Ascending aorta (tissue), 2 donors: ENCODE measurements around the gene ENC1. TPM values are rescaled to one million over a fixed set of nuclear protein-coding genes. Genes with fewer than 3 reads are reported as not detected.

Experiments used
- DNase-seq, 2 donors: peaks; one replicate each; pipeline ENCODE4 v3.0.0-alpha.2; 2019; ENCODE audit warnings: low spot score in 2 of 2
- H3K27ac ChIP-seq, 2 donors: fragments of 200-600 bp; sonication (generic); one replicate each; pipeline ENCODE4 v1.5.1; 2016 to 2017; ENCODE audit warnings: mild to moderate bottlenecking in 1 of 2
- H3K27me3 ChIP-seq: fragments of 200-600 bp; sonication (generic); one replicate; pipeline ENCODE4 v1.5.1; 2017
- H3K36me3 ChIP-seq, 2 donors: fragments of 200-600 bp; sonication (generic); one replicate each; pipeline ENCODE4 v1.5.1; 2016
- H3K4me1 ChIP-seq, 2 donors: fragments of 200-600 bp; sonication (generic); one replicate each; pipeline ENCODE4 v1.5.1; 2016 to 2017; ENCODE audit warnings: mild to moderate bottlenecking in 1 of 2
- H3K4me3 ChIP-seq, 2 donors: fragments of 200-600 bp; sonication (generic); one replicate each; pipeline ENCODE4 v1.5.1; 2016 to 2017; ENCODE audit warnings: mild to moderate bottlenecking in 1 of 2
- H3K9me3 ChIP-seq, 2 donors: fragments of 200-600 bp; sonication (generic); one replicate each; pipeline ENCODE4 v1.5.1; 2016
- intact Hi-C: fragments of 100-400 bp; cut with DNase I; formaldehyde crosslinking; loops from one replicate; pipeline ENCODE4 v1.15.1; 2023
- total RNA-seq: library from RNA; depleted of rRNA; stranded (reverse); fragments of >200 nt; gene quantifications from one replicate; pipeline ENCODE4 v1.1.0, GENCODE V29; 2016
- TF ChIP-seq, protein P1 (sequence below), 3 experiments: fragments of 200-600 bp in 2 of 3; fragments of 450-650 bp in 1 of 3; sonication (generic) in 2 of 3; IDR thresholded peaks; one replicate each; pipeline ENCODE4 v1.5.1; 2016 to 2019; ENCODE audit warnings: antibody characterized with exemption in 3 of 3, mild to moderate bottlenecking in 1 of 3, moderate library complexity in 1 of 3

Gene ENC1
- total RNA-seq, 1 donor from 2014 or later: 12.9 TPM

DNA sequence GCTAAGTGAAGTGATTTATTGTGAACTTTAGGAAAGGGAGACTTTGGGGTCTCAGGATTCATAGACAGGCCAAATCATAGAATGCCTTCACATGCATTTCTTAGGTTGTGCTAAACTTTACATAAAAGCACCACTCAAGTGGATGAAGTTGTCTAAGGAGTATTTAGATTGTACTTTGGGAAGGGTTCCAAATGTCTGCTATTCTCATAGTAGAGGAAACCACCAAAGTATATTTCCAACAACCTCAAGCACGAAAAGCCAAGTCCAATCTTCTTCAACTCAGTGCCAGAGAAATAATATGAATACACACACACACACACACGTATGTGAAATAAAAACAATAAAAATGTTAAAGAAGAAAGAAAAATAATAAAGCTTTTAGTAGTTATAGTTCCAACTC lies 41.8 kb downstream of the ENC1 start:
- no peaks in the 10 kb centered on the region for H3K27me3 ChIP-seq
- H3K27ac ChIP-seq: no peak overlapping the region
- no peak overlapping the region for H3K4me3 ChIP-seq
- no peak for DNase-seq
- no peaks in the 10 kb centered on the region for H3K36me3 ChIP-seq
- no peaks in the 10 kb centered on the region for H3K9me3 ChIP-seq
- intact Hi-C loops: no loop called here
- TF ChIP-seq, protein P1, sequence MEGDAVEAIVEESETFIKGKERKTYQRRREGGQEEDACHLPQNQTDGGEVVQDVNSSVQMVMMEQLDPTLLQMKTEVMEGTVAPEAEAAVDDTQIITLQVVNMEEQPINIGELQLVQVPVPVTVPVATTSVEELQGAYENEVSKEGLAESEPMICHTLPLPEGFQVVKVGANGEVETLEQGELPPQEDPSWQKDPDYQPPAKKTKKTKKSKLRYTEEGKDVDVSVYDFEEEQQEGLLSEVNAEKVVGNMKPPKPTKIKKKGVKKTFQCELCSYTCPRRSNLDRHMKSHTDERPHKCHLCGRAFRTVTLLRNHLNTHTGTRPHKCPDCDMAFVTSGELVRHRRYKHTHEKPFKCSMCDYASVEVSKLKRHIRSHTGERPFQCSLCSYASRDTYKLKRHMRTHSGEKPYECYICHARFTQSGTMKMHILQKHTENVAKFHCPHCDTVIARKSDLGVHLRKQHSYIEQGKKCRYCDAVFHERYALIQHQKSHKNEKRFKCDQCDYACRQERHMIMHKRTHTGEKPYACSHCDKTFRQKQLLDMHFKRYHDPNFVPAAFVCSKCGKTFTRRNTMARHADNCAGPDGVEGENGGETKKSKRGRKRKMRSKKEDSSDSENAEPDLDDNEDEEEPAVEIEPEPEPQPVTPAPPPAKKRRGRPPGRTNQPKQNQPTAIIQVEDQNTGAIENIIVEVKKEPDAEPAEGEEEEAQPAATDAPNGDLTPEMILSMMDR (IDR thresholded peaks at IDR 0.05): no peak
- no peaks in the 10 kb centered on the region for H3K4me1 ChIP-seq

DNA sequence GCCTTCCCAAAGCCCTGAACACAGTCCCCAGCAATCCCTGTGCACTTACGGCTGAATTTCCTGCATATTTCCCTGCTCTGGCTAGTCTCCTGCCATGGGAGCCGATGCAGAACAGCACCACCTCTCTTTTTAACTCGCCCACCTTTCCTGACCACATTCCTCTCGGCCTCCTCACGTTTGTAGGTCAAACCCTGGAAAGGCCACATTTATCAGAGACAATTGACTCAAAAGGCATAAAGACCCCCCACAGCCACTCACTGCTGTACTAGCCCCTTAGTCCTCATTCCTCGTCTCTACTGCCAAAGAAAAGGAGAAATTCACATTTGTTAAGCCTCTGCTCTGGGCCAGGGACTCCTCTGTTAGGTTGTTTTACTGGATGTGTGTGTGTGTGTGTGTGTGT lies 43.6 kb downstream of the ENC1 start:
- Histone ChIP-seq H3K27me3 (no peaks in the 10 kb centered on the region), H3K4me1 (no peaks in the 10 kb centered on the region), H3K9me3 (no peaks in the 10 kb centered on the region), H3K4me3 (no peak overlapping the region), H3K36me3 (no peaks in the 10 kb centered on the region), H3K27ac (no peak overlapping the region)
- DNase-seq: no peak
- TF ChIP-seq, protein P1 (IDR thresholded peaks at IDR 0.05): no peak
- intact Hi-C loops: no loop called here

DNA sequence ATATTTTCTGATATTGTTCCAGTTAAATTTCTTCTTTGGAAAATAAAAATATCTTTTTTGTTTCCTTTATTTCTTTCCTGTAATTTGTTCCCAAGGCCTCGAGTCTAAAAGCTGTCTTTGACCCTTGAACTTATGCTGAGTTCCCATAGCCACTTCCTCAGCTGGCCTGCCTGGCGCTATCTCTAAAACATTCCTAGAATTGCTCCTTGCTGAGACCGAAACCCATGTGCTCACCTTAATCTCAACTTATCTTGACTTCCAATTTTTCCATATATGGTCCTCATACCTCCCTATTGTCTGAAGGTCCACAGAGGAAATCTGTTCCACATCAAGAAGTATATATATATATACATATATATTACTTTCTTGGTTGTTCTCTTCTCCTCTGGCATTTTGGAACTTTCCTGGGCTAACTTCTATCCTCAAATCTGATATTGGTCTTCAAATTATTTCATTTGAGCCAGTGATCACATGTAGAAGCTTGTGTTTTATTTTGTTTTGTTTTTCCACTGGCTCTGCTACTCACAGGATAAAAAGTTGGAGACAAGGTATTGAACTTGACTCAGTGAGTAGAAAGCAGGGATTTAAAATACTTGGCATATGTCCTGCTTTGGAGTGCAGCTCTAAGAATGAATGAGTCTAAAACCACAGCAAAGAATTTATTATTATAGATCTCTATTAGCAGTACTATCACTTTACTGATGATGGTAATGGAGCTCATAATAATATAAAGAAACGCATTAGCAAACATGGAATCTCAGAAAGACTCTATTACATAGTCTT lies 45.2 kb downstream of the ENC1 start:
- intact Hi-C loops: no loop called here
- Histone ChIP-seq H3K9me3 (no peaks in the 10 kb centered on the region), H3K27ac (no peak overlapping the region), H3K27me3 (no peaks in the 10 kb centered on the region), H3K36me3 (no peaks in the 10 kb centered on the region), H3K4me3 (no peak overlapping the region), H3K4me1 (no peaks in the 10 kb centered on the region)
- TF ChIP-seq, protein P1 (IDR thresholded peaks at IDR 0.05): no peak
- DNase-seq: no peak

DNA sequence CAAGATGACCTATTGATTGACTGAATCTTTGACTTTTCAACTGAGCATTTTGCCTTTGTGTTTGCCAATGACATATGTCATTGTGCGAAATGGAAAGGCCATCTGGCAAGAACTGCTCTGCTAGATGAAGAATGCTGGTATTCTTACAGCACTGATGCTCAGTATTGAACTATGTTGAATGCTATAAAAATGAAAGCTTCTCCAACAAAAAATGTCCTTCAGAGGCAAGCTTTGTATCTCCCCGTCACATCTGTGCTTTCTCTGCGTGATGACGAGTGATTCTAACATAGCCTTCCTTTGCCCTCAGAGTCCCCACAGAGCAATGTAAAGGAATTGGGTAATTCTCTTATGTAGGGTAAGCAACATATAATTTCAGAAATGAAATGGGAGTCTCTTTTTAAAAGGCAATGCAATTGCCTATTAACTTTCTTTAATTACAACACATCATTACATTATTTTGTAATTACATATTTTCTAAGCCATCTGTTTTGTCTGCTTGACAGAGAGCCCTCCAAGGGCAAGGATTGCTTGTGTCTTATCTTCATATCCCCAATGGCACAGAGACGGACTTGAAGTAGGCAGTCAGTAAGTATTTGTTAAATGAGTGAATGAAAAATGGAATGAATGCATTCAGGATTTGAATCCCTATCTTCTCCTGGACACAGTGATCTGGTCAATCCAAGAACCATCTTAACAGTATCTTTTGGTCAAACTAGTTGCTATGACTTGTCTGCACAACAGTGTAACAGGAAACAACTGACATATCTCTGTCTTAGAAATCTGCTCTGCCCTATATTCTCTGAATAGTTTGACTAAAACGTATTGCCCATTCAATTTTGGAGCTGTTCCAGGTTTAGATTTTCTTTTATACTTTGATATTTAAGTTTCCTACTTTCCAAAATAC lies 46.1 kb downstream of the ENC1 start:
- TF ChIP-seq, protein P1 (IDR thresholded peaks at IDR 0.05): no peak
- Histone ChIP-seq H3K27ac (no peak overlapping the region), H3K4me1 (no peaks in the 10 kb centered on the region), H3K9me3 (no peaks in the 10 kb centered on the region), H3K4me3 (no peak overlapping the region), H3K27me3 (no peaks in the 10 kb centered on the region), H3K36me3 (no peaks in the 10 kb centered on the region)
- no peak for DNase-seq
- intact Hi-C loops: no loop called here

DNA sequence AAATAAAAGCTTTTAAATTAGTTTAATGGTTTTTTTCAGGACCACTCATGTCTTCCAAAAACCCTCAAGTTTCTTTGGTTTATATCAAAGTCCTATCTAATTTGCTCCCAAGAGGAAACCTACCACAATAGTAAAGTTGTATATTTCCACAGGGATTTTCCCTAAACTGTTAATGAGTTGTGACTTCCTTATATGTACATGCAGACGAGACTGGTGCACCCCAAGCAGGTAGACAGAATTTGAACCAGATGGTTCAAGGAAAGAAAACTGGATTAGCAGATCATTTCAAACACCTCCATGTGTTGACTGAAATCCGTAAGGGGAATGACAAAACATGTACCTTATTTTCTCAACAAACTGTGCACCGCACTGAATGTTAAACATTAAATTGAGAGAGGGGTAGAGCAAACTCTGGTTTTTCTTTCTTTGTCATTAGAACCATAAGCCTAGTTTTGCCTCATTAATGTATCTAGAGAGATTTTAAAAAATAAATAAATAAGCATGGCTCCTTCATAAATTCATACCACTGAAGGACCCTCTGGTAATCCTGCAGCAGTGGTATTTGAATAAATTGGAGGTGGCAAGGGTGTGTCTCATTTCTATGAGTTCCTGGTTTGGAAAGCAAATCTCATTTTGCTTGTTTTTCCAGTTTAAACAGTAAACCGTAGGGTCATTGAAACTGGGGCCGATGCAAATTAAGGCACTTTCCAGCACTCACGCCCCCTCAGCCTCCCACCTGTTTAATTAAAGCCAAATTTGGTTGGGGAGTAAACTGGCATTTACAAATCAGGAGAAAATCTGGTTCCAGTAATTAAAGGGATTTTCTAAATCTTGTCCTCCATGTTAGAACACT lies 51.1 kb downstream of the ENC1 start:
- intact Hi-C loops: no loop called here
- TF ChIP-seq, protein P1 (IDR thresholded peaks at IDR 0.05): no peak
- H3K27me3 ChIP-seq: no peaks in the 10 kb centered on the region
- no peaks in the 10 kb centered on the region for H3K36me3 ChIP-seq
- DNase-seq: no peak
- H3K4me1 ChIP-seq: no peaks in the 10 kb centered on the region
- H3K27ac ChIP-seq: no peak overlapping the region
- no peaks in the 10 kb centered on the region for H3K9me3 ChIP-seq
- no peak overlapping the region for H3K4me3 ChIP-seq
